ENCODE results near the gene CAB39.

DNA sequence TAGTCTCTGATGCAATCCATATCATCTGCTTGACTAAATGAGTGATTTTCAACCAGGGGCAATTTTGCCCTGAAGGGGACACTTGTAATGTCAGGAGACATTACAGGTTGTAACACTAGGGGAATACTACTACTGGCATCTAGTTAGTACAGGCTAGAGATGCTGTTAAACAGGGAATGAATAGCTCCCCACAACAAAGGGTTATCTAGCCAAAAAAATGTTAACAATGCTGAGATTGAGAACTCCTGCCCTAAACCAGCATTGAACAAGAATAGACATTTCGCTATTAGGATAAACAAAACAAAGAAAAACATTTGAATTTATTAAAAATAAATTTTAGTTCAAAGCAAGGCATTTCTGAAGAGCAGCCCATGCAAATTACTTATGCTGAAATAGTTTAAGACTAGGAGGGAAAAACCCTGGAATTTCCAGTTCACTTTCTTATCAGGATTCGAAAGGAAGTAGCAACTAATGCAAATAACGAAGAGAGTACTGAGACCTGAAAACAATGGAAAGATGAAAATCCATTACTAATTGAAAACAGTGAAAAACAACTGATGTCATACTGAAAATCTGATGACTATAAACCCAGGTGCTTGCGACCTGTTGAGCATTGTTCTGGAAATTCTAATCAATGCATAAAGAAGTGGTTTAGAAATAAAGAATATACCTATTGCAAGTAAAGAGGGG is 53.1 kb downstream of the CAB39 start:
- TF ChIP-seq GABPA (IDR thresholded peaks at IDR 0.05; ENCODE audit: low read depth) (no peak), POLR2AphosphoS5 (IDR thresholded peaks at IDR 0.05; ENCODE audit: low read depth) (no peak)
- TF ChIP-seq, protein P1, sequence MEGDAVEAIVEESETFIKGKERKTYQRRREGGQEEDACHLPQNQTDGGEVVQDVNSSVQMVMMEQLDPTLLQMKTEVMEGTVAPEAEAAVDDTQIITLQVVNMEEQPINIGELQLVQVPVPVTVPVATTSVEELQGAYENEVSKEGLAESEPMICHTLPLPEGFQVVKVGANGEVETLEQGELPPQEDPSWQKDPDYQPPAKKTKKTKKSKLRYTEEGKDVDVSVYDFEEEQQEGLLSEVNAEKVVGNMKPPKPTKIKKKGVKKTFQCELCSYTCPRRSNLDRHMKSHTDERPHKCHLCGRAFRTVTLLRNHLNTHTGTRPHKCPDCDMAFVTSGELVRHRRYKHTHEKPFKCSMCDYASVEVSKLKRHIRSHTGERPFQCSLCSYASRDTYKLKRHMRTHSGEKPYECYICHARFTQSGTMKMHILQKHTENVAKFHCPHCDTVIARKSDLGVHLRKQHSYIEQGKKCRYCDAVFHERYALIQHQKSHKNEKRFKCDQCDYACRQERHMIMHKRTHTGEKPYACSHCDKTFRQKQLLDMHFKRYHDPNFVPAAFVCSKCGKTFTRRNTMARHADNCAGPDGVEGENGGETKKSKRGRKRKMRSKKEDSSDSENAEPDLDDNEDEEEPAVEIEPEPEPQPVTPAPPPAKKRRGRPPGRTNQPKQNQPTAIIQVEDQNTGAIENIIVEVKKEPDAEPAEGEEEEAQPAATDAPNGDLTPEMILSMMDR (IDR thresholded peaks at IDR 0.05; ENCODE audit: insufficient read depth, low read length) = no peak
- TF ChIP-seq, protein P2, sequence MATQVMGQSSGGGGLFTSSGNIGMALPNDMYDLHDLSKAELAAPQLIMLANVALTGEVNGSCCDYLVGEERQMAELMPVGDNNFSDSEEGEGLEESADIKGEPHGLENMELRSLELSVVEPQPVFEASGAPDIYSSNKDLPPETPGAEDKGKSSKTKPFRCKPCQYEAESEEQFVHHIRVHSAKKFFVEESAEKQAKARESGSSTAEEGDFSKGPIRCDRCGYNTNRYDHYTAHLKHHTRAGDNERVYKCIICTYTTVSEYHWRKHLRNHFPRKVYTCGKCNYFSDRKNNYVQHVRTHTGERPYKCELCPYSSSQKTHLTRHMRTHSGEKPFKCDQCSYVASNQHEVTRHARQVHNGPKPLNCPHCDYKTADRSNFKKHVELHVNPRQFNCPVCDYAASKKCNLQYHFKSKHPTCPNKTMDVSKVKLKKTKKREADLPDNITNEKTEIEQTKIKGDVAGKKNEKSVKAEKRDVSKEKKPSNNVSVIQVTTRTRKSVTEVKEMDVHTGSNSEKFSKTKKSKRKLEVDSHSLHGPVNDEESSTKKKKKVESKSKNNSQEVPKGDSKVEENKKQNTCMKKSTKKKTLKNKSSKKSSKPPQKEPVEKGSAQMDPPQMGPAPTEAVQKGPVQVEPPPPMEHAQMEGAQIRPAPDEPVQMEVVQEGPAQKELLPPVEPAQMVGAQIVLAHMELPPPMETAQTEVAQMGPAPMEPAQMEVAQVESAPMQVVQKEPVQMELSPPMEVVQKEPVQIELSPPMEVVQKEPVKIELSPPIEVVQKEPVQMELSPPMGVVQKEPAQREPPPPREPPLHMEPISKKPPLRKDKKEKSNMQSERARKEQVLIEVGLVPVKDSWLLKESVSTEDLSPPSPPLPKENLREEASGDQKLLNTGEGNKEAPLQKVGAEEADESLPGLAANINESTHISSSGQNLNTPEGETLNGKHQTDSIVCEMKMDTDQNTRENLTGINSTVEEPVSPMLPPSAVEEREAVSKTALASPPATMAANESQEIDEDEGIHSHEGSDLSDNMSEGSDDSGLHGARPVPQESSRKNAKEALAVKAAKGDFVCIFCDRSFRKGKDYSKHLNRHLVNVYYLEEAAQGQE (IDR thresholded peaks at IDR 0.05; ENCODE audit: insufficient replicate concordance, low read depth) = no peak
